ENCODE measurements around the gene AUH. TPM values are rescaled to one million over a fixed set of nuclear protein-coding genes. Genes with fewer than 3 reads are reported as not detected.

AUH gene
- total and polyA plus RNA-seq, 10 of the 15 experiments (the other 5 are each of a cell fraction or from before 2014, with no cell fraction given), result 1.7 to 7.3 (median 4.6) TPM

DNA sequence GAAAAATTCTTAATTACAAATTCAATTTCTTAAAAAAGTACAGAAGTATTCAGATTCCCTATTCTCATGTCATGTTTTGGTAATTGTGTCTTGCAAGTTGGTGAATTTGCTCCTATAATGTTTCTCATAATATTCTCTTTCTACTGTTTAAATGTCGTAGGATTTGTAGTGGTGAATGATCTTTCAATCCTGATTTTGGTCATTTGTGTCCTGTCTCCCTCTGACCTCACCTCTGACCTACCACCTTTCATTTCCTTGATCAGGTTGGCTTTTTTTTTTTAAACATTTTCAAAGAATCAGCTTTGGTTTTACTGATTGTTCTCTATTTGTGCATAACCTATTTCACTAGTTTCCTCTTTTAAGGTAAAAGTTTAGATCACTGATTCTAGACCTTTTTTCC lies 102.6 kb downstream of the AUH start (continued):
- TF ChIP-seq EP300 (IDR thresholded peaks at IDR 0.05; ENCODE audit: borderline replicate concordance in 1 of 2, control insufficient read depth in 1 of 2, low read depth in 2 of 2, low read length in 2 of 2), result no peak
- no peak for TF ChIP-seq ZNF217 (IDR thresholded peaks at IDR 0.05)
- TF ChIP-seq CEBPB (IDR thresholded peaks at IDR 0.05; ENCODE audit: borderline replicate concordance in 1 of 2, low read depth in 2 of 2, low read length in 2 of 2), result no peak
- no peak for TF ChIP-seq YY1 (IDR thresholded peaks at IDR 0.05; ENCODE audit: low read depth, low read length)
- TF ChIP-seq RFX5 (IDR thresholded peaks at IDR 0.05; ENCODE audit: low read depth, low read length), result no peak
- TF ChIP-seq SRF (IDR thresholded peaks at IDR 0.05; ENCODE audit: low read depth in 2 of 2, low read length in 2 of 2), result no peak

DNA sequence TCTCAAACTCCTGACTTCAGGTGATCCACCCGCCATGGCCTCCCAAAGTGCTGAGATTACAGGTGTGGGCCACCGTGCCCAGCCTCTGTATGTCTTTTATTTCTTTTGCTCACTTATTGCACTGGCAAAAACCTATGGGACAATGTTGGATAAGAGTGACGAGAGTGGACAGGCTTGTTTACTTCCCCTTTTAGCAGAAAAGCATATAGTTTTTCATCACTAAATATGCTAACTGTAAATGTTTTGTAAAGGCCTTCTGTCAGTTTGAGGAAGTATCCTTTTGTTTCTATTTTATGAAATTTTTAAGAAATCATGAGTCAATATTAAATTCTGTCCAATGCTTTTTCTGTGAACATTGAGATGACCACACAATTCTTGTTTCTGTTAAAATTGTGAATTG lies 103.3 kb downstream of the AUH start:
- WGBS (ENCODE audit: insufficient coverage, insufficient replicate concordance, low lambda C conversion rate, missing lambda C conversion rate), result 98% methylated on average over 3 of the region's 3 CpGs
- H3K4me3 ChIP-seq, result no peak overlapping the region
- no peaks in the 10 kb centered on the region for H3K36me3 ChIP-seq (ENCODE audit: control insufficient read depth in 2 of 2, insufficient read depth in 2 of 2, low read length in 1 of 2)
- no peaks in the 10 kb centered on the region for H3K79me2 ChIP-seq (ENCODE audit: control insufficient read depth, insufficient read depth, low read length)
- ChIA-PET RAD21 (ENCODE audit: unreplicated experiment) (no interaction called here), CTCF (no interaction called here), POLR2A (no interaction called here), SMC1A (ENCODE audit: uncharacterized antibody, unreplicated experiment) (no interaction called here)
- H3K9me3 ChIP-seq (replicated peaks; ENCODE audit: control insufficient read depth, insufficient read depth, low read length), result no peaks in the 10 kb centered on the region
- in situ Hi-C loops (cut with MboI), result no loop called here
- no peak overlapping the region for H3K4me2 ChIP-seq (ENCODE audit: control insufficient read depth, insufficient read depth)
- ATAC-seq, result no peak
- intact Hi-C loops (cut with micrococcal nuclease; ENCODE audit: unreplicated experiment), result no loop called here
- no peak overlapping the region for H3K27ac ChIP-seq (ENCODE audit: control insufficient read depth, insufficient read depth)
- H2AFZ ChIP-seq (ENCODE audit: control insufficient read depth, low read depth, low read length), result no peak overlapping the region
- FAIRE-seq, result no peak
- H4K20me1 ChIP-seq (ENCODE audit: control insufficient read depth, insufficient read depth), result no peaks in the 10 kb centered on the region
- no peaks in the 10 kb centered on the region; a peak in 1 of 4 replicates for H3K27me3 ChIP-seq (replicated peaks in 1 of 2; ENCODE audit: control insufficient read depth in 2 of 2, insufficient read depth in 2 of 2, low read length in 1 of 2)
- TF ChIP-seq, protein P1, sequence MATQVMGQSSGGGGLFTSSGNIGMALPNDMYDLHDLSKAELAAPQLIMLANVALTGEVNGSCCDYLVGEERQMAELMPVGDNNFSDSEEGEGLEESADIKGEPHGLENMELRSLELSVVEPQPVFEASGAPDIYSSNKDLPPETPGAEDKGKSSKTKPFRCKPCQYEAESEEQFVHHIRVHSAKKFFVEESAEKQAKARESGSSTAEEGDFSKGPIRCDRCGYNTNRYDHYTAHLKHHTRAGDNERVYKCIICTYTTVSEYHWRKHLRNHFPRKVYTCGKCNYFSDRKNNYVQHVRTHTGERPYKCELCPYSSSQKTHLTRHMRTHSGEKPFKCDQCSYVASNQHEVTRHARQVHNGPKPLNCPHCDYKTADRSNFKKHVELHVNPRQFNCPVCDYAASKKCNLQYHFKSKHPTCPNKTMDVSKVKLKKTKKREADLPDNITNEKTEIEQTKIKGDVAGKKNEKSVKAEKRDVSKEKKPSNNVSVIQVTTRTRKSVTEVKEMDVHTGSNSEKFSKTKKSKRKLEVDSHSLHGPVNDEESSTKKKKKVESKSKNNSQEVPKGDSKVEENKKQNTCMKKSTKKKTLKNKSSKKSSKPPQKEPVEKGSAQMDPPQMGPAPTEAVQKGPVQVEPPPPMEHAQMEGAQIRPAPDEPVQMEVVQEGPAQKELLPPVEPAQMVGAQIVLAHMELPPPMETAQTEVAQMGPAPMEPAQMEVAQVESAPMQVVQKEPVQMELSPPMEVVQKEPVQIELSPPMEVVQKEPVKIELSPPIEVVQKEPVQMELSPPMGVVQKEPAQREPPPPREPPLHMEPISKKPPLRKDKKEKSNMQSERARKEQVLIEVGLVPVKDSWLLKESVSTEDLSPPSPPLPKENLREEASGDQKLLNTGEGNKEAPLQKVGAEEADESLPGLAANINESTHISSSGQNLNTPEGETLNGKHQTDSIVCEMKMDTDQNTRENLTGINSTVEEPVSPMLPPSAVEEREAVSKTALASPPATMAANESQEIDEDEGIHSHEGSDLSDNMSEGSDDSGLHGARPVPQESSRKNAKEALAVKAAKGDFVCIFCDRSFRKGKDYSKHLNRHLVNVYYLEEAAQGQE (IDR thresholded peaks at IDR 0.05; ENCODE audit: low read depth, low read length), result no peak
- TF ChIP-seq BRCA1 (IDR thresholded peaks at IDR 0.05; ENCODE audit: low read depth, low read length), result no peak
- no peak for TF ChIP-seq ATF7 (IDR thresholded peaks at IDR 0.05; ENCODE audit: low read depth)
- no peak for TF ChIP-seq POLR2AphosphoS2 (IDR thresholded peaks at IDR 0.05; ENCODE audit: low read depth, low read length)
- TF ChIP-seq, protein P2, sequence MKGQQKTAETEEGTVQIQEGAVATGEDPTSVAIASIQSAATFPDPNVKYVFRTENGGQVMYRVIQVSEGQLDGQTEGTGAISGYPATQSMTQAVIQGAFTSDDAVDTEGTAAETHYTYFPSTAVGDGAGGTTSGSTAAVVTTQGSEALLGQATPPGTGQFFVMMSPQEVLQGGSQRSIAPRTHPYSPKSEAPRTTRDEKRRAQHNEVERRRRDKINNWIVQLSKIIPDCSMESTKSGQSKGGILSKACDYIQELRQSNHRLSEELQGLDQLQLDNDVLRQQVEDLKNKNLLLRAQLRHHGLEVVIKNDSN (IDR thresholded peaks at IDR 0.05; ENCODE audit: borderline replicate concordance, extremely low read length, insufficient read depth, low read depth, low read length), result no peak
- no peak for TF ChIP-seq KLF5 (IDR thresholded peaks at IDR 0.05; ENCODE audit: partially characterized antibody)
- DNase-seq (ENCODE audit: low read depth, low spot score), result no peak
- H3K4me1 ChIP-seq (ENCODE audit: control insufficient read depth, insufficient read depth, low read length), result no peaks in the 10 kb centered on the region
- no peak overlapping the region for H3K9ac ChIP-seq (ENCODE audit: control insufficient read depth, insufficient read depth, low read length)
- no TSS peak for BruUV-seq (replicated peaks)
